Measurements from ENCODE around the gene MACF1.

- TF ChIP-seq POLR2A (IDR thresholded peaks at IDR 0.05; ENCODE audit: low read depth, low read length) (no peak), TAF1 (IDR thresholded peaks at IDR 0.05; ENCODE audit: low read depth, low read length) (no peak), POLR2AphosphoS5 (IDR thresholded peaks at IDR 0.05; ENCODE audit: low read depth, low read length) (no peak), SPI1 (IDR thresholded peaks at IDR 0.05; ENCODE audit: low read depth, low read length) (no peak), POU2F2 (IDR thresholded peaks at IDR 0.05; ENCODE audit: low read depth, low read length) (no peak), PAX5 (IDR thresholded peaks at IDR 0.05; ENCODE audit: insufficient read depth, low read length, severe bottlenecking) (no peak)
These were observed 132.6 kb downstream of the MACF1 start for GRCh38 chr1:39337067-39337466.

Data from GM12891 (cell line).